ENCODE data around the gene ZNF580.

ZNF580 gene

DNA sequence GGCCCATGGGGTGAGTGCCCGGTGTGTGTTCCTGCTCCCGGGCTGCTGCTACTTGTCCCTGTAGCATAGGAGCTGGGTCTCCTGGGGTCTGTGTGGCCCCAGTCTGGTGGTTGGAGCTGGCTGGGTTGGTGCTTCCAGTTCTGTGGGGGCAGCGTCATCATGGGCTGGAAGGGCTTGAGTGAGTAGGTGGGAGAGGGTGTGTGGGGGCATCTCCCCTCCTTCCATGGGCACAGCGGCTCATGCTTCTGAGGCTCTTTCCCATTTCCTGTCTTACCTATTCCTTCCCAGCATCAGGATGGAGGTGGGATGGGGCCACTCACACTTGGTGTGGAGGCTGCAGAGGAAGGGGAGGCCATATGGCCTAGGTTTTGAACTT lies 26.2 kb downstream of the ZNF580 start:
- DNase-seq: no peak

DNA sequence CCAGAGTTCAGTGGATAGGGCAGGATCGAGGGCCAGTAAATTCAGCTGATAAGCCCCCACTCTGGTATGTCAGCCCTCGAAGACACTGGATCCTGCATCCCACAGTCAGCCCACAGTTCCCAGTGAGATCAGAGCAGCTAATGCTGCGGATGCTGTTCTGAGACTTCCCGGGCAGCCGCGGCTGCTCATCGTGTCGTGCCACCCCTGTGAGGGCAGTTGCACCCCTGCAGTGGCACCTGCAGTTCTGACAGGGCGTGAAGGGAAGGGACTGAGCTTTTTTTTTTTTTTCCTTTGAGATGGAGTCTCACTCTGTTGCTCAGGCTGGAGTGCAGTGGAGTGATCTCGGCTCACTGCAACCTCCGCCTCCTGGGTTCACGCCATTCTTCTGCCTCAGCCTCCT lies 26.7 kb downstream of the ZNF580 start:
- no peak for DNase-seq

DNA sequence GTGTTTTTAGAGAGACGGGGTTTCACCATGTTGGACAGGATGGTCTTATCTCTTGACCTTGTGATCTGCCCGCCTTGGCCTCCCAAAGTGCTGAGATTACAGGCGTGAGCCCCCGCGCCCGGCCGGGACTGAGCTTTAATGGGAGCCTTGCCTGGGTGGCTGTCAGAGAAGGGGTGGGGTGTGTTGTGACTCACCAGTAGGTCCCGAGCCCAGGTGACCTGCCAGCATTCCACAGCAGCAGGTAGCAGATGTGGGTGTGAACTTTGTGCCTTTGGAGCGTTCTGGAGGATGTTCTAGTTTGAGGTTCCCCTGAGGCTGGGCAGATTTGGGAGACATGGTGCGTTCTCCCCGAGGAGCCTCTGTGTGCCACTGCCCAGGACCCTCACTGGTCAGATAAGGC lies 27.2 kb downstream of the ZNF580 start:
- no peak for DNase-seq

DNA sequence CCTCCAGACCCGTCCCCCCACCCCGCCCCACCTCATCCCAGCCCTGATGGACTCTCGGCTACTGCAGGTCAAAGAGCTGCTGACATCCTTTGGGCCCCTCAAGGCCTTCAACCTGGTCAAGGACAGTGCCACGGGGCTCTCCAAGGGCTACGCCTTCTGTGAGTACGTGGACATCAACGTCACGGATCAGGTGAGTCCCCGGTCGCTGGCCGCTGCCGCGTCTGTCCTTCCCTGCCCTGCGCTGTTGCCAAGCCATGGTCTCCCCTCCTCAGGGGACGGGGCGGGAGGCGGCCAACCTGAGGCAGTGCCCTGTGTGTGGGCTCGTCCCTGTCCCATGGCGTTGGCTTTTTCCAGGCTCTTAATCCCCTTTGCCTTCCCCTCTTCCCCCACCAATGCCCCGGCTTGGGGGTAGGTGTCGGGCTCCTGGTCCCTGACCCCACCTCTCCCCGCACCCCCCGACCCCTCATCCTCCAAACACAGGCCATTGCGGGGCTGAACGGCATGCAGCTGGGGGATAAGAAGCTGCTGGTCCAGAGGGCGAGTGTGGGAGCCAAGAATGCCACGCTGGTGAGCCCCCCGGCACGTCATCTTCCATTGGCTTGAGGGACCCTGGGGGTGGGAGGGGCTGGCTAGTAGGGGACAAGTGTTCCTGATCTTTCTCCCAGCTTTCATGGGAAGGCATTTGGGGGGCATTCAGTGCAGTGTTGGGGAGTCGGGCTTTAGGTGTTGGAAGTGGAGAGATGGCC lies 28.0 kb downstream of the ZNF580 start:
- DNase-seq: no peak

DNA sequence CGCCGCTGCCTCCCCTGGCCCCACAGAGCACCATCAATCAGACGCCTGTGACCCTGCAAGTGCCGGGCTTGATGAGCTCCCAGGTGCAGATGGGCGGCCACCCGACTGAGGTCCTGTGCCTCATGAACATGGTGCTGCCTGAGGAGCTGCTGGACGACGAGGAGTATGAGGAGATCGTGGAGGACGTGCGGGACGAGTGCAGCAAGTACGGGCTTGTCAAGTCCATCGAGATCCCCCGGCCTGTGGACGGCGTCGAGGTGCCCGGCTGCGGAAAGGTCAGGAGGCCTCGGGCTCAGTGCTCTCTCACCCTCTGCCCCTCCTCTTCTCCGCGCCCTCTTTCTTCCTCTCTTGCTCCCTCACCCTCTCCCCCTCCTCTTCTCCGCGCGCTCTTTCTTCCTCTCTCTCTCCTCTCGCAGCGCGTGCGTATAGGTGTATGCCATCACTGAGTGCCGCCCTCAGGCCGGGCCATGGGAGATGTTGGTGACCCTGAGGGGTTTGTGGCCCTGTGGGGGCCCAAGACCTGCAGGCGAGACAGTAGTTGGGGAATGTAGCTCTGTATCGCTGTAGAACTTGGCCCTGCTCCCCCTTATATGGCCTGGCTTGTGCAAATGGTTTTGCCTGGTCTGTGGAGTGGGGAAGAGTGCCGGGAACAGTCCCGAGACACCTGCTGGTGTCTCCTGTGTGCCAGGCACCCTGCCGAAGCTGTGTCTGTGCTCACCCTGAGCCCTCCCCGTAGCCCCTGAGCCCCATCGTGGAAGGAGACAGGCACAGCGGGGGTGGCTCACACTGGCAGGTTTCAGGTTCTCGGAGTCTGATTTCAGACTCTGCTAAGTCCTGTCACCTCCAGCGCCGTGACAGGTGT lies 28.8 kb downstream of the ZNF580 start:
- no peak for DNase-seq

DNA sequence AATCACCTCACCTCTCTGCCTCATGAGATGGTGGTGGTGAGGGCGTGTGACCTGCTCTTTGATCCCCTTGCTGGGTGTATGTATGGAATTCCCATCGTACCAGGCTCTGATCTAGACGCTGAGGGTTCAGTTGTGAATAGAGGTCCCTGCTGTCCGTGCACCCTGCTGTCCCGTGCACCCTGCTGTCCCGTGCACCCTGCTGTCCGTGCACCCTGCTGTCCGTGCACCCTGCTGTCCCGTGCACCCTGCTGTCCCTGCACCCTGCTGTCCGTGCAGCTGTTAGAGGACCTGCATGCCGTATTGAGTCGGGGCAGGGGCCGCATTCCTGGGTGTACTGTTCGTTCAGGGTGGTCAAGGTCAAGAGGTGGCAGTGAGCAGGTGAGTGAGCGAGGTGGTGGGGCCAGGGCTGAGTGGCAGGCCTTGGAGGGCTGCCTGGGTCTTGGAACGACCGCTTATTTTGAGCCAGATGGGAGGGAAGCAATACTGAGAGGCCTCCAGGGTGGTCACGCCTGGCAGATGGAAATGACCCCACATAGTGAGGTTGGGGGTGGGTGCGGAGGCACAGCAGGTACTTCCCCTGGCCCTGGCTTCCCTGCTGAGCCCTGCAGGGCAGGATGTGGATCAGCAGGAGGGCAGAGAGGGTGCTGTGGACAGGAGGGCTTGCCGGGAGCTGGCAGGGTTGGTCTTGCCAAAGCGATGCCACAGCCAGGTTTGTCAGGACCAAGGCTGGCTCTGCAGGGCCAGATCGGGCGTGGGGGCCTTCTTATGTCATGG lies 29.7 kb downstream of the ZNF580 start:
- no peak for DNase-seq

DNA sequence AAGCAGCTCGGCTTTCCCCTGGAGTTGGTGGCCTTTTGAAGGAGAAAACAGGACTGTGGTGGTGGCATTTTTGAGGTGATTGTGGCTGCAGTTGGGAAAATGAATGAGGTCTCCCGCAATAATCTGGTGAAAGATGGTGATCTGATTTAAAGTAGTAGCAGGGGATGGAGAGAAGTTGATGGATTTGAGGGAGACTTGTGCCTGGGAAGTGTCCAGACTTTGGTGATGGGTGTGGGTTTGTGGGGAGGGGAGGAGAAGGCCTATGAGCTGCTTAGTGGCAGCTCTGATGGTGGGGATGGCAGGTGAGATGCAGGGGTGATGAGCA lies 30.2 kb downstream of the ZNF580 start:
- no peak for DNase-seq

DNA sequence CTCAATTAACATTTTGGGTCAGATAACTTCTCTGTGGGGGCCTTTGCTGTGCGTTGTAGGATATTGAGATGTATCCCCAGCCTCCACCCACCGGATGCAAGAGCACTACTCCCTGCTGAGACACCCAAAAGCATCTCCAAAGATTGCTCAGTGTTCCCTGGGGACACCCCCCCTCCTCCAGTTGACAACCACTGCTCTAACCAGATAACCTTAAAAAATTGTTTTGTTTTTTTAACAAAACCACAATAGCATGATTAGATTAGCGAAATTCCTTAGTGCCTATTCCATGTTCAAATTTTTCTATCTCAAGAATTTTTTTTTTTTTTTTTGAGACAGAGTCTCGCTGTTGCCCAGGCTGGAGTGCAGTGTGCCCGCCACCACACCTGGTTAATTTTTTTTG lies 31.6 kb downstream of the ZNF580 start:
- no peak for DNase-seq

DNA sequence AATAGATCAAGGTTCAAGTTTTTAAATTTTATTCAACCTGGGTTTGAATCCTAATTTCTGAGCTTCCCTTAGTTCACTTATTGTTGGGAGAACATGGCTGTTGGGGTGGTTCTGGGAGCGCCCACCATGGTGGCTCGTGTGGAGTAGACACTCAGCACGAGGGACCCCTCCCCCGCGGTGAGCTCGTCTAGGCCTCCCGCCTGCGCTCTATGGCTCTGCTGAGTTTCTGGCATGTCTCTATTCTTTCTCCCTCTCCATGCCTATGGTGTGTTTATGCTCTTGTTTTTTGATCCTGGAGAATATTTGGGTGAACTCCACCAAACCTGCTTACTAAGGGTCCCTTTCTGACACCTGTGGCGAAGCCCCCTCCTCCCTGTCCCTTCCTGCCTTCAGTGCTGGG lies 32.7 kb downstream of the ZNF580 start:
- DNase-seq: no peak

DNA sequence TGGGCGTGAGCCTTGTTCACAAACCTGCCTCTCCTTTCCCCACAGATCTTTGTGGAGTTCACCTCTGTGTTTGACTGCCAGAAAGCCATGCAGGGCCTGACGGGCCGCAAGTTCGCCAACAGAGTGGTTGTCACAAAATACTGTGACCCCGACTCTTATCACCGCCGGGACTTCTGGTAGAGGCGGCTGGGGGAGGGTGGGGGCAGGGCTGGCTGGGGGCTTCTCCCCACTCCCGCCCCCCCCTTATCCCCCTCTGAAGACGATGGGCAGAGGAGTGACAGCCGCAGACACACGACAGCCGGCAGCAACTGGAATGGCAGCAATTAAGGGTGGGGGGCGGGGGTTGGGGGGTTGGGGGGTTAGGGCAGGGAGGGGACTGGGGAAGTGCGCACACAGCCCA lies 33.1 kb downstream of the ZNF580 start:
- no peak for DNase-seq

DNA sequence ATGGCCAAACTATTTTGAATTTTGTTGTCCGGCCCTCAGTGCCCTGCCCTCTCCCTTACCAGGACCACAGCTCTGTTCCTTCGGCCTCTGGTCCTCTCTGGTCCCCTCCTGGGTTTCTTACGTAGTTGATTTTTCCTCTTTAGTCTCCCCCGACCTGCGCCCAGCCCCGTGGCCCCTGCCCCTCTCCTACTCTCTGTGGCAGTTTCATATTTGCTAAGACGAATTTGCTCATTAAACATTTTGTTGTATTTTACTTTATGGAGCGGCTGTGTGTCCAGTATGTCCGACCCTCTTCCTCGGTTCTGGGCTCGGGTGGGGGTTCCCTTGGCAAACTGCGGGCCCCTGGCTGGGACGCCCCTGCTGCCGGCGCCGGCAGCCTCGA lies 33.6 kb downstream of the ZNF580 start:
- DNase-seq: no peak

DNA sequence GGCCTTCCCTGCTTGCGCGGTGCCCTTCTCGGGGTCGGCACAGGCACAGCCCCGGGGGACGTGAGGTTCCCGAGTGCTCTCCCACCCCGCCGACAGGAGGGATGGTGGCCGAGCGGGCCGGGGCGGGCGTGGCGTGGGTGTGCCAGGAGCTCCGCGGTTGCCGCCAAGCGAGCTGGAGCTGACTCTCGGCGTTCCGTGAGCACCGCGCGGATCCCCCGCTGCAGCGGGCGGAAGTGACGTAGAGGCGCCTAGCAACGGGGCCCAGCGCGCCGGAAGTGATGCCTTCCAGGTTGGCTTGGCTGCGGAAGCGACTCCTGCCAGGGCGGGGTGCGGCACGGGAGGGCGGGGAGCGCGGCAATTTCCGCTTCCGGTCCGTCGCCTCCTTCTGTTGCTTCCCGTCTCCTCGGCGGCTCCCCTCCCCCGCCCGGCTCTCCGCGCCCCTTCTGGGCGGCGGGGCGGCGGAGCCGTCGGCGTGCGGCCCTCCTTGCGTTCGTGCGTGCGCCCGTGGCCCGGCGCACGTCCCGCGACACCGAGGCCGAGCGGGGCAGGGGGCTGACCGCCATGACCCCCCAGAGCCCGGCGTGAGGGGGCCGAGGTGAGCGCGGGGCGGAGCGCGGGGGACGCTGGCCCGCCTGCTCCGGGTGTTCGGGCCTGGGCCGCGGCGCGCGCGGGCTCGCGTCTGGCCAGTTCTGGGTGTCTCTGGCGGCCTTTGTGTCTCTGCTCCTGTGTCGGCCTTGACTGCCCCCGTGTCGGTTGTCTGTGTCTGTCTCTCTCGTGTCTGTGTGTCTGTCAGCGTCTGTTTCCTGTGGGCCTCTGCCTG lies 34.2 kb downstream of the ZNF580 start, which contains the start of gene EPN1:
TSS of gene EPN1 (plus strand) at position 386 of the 820 bp plus-strand sequence. CDS start 3,402 bp downstream, outside the sequence.
- peak; percentile 91 for DNase-seq

DNA sequence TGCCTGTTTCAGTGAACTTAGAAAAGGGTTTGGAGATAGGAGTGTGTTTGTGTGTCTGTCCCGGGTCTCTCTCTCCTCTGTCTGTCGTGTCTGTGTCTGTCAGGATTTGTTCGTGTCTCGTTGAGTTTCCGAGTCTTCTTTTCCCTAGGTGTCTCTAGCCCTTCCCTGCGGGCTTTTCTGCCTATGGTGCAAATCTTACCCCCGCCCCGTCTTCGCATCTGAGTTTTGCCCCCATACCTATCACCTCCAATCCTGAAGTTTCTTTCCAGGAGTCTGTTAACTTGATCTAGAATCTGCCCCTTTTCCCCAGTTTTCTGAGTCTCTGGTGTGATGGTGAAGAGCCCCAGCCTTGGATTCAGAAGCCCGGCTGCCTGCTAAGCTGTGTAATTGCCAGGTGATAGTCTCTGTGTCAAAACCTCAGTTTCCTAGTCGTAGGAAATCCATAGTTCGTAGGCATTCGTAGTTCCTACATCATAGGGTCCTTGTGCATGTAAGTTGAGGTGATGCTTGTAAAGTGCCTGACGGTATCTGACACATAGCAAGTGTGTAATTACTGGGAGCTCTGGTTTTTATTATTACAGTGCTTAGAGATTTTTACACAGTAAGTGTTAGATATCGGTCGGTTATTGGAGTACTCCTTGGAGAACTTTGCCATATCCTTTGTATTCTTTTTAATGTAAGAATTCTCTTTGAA lies 35.0 kb downstream of the ZNF580 start:
- no peak for DNase-seq

DNA sequence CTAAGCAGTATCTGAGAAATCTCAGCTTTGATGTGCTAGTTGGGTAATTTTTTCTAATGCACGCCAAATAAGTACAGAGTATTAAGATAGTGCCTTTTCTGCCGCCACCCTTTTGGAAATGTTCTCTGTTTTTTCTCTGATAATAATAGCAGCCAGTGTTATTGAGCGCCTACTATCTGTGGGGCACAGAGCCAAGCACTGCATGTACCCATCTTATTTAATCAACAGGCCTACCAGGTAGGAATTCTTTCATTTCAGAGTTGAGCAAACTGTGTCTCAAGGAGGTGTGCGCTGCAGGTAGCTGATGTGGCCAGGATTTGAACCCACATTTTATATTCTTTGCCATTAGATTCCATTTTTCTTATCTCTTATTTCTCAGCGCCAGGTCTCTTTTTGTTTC lies 35.6 kb downstream of the ZNF580 start:
- no peak for DNase-seq

DNA sequence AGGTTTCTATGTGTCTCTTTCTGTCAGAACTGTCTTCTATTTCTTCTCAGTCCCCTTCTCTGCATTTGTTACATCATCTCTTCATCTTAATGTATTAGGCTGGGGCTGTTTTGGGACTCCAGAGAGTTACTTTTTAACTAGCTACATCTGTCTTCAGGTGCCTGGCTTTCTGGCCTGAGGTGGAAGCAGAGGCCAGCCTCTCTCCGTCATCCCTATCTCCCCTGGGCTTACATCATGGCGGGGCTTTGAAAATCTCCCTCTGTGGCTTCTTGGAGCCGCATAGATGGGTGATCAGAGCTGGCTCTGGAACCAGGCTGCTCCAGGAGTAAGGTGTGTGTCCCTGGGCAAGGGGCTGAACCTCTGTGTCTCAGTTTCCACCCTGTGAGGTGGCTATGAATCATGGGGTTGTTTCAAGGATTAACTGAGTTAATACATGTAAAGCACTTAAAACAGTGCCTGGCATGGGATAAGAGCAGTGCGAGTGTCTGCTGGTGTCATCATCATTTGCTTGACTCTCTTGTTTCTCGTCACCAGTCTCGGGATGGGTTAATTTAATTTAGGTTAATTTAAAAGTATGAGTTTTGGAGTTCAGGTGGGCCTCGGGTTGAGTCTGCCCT lies 36.2 kb downstream of the ZNF580 start:
- no peak for DNase-seq

DNA sequence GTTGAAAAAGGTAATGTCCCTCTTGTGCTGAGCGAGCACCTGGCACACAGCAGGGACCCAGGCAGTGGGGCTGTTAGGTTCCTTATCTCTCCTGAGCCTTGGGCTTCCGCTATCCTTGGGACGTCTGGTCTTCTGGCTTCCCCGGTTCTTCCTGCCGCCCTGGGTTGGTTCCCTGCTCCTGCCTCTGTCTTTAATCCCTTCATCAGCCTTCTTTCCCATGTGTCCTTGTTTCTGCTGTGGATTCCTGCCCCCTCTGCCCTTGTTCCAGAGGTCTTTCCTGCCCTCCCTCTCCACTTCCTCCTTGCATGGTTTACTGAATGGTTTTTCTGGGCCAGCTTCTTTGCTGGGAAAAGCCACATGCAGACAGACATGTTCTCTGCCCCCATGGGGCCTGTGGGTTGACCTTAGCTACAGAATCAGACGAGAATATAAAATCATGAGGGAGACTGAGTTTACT lies 36.8 kb downstream of the ZNF580 start:
- DNase-seq: no peak

DNA sequence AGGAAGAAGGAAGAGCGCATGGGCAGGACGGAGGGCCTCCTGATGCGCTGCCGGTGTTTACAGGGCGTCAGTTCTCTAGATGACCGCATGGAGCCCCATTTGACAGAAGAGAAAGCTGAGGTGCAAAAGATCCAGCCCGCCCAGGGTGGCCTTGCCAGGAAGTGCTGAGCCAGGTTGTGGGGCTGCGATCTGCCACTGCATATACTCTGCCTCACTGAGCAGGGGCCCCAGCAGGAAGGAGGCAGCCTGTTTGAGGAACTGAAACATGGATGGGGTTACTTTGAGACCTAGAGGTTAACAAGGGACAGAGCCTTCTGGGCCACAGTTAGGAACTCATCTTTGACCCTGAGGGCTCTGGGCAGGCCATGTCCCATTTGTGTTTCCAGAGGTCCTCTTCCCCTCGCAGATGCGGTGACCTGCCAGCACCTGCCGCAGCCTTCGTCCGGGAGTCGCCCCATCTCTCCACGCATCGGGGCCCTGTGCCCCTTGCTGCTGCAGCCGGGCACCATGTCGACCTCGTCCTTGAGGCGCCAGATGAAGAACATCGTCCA lies 37.4 kb downstream of the ZNF580 start:
- no peak for DNase-seq

DNA sequence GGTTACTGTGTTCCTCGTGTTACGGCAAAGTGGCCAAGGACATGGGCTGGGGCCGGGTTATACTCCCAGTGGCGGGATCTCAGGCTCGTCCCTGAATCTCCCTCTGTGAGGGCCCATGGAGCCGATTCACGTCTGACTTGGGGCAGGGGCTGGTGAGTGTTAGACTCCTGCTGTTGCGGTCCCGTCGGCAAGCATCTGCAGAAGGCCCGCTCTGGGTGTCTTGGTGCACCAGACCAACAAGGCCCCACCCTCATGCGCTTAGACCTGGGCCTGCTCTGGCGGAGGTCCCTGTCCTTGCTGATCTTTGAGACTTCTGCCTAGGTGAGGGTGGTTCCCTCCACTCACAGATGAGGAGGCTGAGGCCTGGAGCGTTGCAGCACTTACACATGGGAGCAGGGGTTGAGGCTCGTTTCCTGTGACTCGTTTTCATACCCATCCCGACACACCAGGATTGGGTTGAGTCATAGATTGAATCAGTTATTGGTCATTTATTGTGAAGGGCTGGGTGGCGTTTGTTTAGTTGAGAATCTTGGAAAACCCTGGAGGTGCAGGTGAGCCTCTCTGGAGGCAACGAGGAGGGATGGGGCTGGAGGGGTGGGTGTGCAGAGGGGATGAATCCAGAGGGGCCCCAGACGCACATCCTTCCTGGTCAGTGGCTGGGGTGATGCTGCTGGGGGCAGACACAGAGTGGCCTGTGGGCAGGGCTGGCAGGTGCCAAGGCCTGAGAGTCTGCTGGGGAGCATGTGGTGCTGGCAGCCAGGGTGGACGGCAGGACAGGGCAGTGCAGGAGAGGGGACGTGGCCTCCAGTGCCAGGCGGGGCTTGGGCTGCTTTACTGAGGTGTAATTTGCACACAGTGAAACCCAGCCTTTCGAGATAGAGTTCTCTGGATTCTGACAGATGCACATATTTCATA lies 38.8 kb downstream of the ZNF580 start:
- DNase-seq: peak; percentile 13

DNA sequence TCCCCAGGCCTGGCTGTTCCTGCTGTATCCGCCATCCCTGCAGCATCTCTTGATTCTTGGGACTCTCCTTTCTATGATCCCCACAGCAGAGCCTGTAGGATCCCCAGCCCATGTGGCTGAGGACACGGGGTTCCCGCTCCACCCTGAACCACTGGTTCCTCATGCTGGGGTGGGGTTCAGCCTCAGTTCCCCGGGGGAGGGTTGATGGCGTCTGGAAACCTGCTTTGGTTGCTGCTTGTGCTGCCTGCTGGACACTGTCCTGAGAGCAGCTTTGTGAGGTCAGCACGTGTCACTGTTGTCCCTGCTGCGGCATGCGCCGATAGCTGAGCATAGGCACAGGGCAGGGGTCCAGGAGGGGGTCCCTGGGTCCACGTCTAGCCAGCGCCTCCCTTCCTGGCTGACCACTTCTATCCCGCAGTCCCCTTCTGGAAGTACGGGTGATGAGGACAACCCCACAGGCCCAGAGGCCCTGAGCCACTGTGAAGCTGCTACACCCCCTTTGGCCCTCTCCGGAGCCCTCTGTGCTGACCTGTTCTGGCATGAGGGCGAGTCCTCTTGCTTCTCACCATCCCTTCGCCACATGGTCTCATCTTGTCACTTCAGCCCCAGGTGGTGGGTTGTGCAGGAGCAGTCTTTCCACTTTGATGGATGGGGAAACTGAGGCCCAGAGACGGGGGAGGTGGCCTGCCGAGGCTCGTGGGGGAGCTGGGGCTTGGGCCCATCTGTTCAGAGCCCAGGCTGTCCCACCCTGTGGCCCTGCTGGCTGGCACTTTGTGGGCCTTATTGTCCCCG lies 39.7 kb downstream of the ZNF580 start:
- no peak for DNase-seq
